ENCODE data around the gene UXS1. TPM values are rescaled to one million over a fixed set of nuclear protein-coding genes. Genes with fewer than 3 reads are reported as not detected.
A peak's percentile ranks its signal among the peaks of the same experiment; 100 is the strongest.

The UXS1 gene
- total and polyA plus RNA-seq, 2 donors from 2014 or later = 56.6 to 74.4 TPM

DNA sequence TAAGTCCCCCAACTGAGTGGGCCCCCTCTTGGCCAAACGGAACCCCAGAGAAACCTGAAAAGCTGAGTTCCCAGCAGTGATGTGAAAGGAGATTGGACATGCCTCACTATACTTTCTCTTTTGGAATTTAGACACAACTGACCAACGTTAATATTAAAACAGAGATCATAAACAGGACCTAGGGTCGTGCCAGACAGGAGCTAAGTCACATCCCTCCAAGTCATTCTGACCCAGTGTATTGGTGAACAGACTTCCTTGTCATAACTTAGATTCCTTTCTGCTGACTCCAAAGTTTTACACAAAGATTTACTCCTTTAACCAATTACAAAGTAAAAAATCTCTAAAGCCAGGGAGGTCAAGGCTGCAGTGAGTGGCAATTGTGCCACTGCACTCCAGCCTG is 46.9 kb downstream of the UXS1 start:
- Histone ChIP-seq H3K27ac (ENCODE audit: low read depth in 2 of 2, low read length in 2 of 2) (peak overlapping the region in 1 of 2 donors; percentile 5), H3K9ac (ENCODE audit: low read length in 3 of 3) (no peak overlapping the region), H3K4me3 (ENCODE audit: low read length in 3 of 3) (no peak overlapping the region), H3K4me1 (ENCODE audit: control insufficient read depth in 2 of 3, insufficient read depth in 2 of 3, low read depth in 1 of 3, low read length in 3 of 3) (no peaks in the 10 kb centered on the region), H3K27me3 (ENCODE audit: control insufficient read depth, insufficient read depth, low read length) (no peaks in the 10 kb centered on the region), H3K36me3 (ENCODE audit: control insufficient read depth in 2 of 3, insufficient read depth in 3 of 3, low read length in 3 of 3) (peaks cover 0 to 2% (median 0%) of the 10 kb centered on the region in 3 donors), H3K9me3 (ENCODE audit: control insufficient read depth in 2 of 3, insufficient read depth in 1 of 3, low read length in 3 of 3) (no peaks in the 10 kb centered on the region)
- DNase-seq (no peak), FAIRE-seq (no peak)
- TF ChIP-seq, protein P1, sequence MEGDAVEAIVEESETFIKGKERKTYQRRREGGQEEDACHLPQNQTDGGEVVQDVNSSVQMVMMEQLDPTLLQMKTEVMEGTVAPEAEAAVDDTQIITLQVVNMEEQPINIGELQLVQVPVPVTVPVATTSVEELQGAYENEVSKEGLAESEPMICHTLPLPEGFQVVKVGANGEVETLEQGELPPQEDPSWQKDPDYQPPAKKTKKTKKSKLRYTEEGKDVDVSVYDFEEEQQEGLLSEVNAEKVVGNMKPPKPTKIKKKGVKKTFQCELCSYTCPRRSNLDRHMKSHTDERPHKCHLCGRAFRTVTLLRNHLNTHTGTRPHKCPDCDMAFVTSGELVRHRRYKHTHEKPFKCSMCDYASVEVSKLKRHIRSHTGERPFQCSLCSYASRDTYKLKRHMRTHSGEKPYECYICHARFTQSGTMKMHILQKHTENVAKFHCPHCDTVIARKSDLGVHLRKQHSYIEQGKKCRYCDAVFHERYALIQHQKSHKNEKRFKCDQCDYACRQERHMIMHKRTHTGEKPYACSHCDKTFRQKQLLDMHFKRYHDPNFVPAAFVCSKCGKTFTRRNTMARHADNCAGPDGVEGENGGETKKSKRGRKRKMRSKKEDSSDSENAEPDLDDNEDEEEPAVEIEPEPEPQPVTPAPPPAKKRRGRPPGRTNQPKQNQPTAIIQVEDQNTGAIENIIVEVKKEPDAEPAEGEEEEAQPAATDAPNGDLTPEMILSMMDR (IDR thresholded peaks at IDR 0.05; ENCODE audit: borderline replicate concordance, extremely low read depth, insufficient read depth) = no peak
- intact Hi-C loops (cut with DNase I) = no loop called here

DNA sequence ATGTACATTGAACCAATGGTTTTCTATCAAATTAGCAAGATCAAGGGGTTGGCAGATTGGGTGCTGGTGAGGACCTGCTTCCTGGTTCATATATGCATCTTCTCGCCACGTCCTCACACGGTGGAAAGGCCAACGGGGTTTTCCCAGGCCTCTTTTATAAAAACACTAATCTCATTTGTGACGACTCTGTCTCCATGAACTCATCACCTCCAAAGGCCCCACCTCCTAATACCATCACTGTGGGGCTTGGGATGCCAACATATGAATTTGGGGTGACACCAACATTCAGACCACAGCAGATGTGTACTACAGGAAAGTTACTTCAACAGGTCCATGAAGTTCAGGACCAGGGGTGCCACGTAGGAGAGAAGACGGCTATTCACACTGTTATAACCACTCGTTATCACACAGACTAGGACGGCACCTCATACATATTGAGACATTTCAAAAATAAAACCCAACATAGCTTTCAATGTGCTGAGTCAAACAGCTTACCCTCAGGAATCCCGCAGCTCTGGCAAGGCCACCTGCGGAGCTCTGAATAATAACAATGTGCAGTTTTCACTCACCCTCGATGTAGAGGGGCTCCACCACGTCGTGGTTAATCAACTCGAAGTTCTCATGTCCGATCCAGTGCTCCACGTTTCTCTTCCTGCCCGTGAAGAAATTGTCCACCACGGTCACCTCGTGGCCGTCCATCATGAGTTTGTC is 49.3 kb downstream of the UXS1 start:
- Histone ChIP-seq H3K4me1 (ENCODE audit: control insufficient read depth in 2 of 3, insufficient read depth in 2 of 3, low read depth in 1 of 3, low read length in 3 of 3) (no peaks in the 10 kb centered on the region), H3K27ac (ENCODE audit: low read depth in 2 of 2, low read length in 2 of 2) (no peak overlapping the region), H3K27me3 (ENCODE audit: control insufficient read depth, insufficient read depth, low read length) (no peaks in the 10 kb centered on the region), H3K4me3 (ENCODE audit: low read length in 3 of 3) (no peak overlapping the region), H3K9ac (ENCODE audit: low read length in 3 of 3) (no peak overlapping the region), H3K9me3 (ENCODE audit: control insufficient read depth in 2 of 3, insufficient read depth in 1 of 3, low read length in 3 of 3) (no peaks in the 10 kb centered on the region), H3K36me3 (ENCODE audit: control insufficient read depth in 2 of 3, insufficient read depth in 3 of 3, low read length in 3 of 3) (no peaks in the 10 kb centered on the region)
- DNase-seq (no peak), FAIRE-seq (no peak)
- TF ChIP-seq, protein P1 (IDR thresholded peaks at IDR 0.05; ENCODE audit: borderline replicate concordance, extremely low read depth, insufficient read depth) = no peak
- intact Hi-C loops (cut with DNase I) = no loop called here

DNA sequence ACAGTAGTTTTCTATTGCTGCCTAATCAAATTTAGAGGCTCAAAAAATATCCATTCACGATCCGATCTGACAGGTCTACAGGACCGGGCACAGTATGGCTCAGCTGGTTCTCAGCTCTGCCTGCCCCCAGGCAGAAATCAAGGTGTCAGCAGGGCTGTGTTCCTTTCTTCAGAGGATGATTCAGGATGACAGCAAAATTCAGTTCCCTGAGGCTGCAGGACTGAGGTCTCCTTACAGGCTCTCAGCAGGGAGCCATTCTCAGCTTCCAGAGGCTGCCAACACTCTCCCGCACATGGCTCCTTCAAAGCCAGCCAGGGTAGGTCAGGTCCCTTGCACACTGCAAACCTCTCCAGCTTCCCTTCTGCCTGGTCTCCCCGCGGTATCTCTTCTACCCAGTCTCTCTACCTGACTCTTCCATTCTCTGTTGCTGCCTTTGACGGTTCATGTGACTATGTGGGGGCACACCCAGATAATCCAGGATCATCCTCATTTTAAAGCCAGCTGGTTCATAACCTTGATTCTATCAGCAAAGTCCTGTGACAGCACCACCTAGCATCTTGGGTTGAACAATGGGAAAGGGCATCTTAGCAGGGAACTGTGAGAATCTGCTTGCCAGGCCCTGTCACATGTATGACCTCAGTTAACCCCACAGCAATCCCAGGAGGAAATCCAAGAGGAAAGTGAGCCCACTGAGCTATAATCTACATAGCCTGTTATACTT is 50.4 kb downstream of the UXS1 start:
- H3K9ac ChIP-seq (ENCODE audit: low read length in 3 of 3) = no peak overlapping the region
- TF ChIP-seq, protein P1 (IDR thresholded peaks at IDR 0.05; ENCODE audit: borderline replicate concordance, extremely low read depth, insufficient read depth) = no peak
- H3K27me3 ChIP-seq (ENCODE audit: control insufficient read depth, insufficient read depth, low read length) = no peaks in the 10 kb centered on the region
- peaks cover 3 to 10% (median 8%) of the 10 kb centered on the region in 3 donors for H3K4me1 ChIP-seq (ENCODE audit: control insufficient read depth in 2 of 3, insufficient read depth in 2 of 3, low read depth in 1 of 3, low read length in 3 of 3)
- no peaks in the 10 kb centered on the region for H3K36me3 ChIP-seq (ENCODE audit: control insufficient read depth in 2 of 3, insufficient read depth in 3 of 3, low read length in 3 of 3)
- H3K9me3 ChIP-seq (ENCODE audit: control insufficient read depth in 2 of 3, insufficient read depth in 1 of 3, low read length in 3 of 3) = no peaks in the 10 kb centered on the region
- FAIRE-seq = no peak
- DNase-seq = no peak
- intact Hi-C loops (cut with DNase I) = no loop called here
- no peak overlapping the region for H3K4me3 ChIP-seq (ENCODE audit: low read length in 3 of 3)
- no peak overlapping the region for H3K27ac ChIP-seq (ENCODE audit: low read depth in 2 of 2, low read length in 2 of 2)
